HG02588 (cell line): ENCODE data around the gene ARMC6.
A peak's percentile ranks its signal among the peaks of the same experiment; 100 is the strongest.
"Not testable (repeated sequence)": the region's sequence is repeated elsewhere in the genome, so short reads cannot be mapped to it uniquely, and the experiment has no call there.

ENCODE experiments used
- ATAC-seq: cut with Tn5 transposase; IDR thresholded peaks from one replicate; pipeline ENCODE4 v1.9.1; 2021; ENCODE audit warnings: mild to moderate bottlenecking, moderate library complexity; ENCODE audit not compliant: unreplicated experiment

The ARMC6 gene

DNA sequence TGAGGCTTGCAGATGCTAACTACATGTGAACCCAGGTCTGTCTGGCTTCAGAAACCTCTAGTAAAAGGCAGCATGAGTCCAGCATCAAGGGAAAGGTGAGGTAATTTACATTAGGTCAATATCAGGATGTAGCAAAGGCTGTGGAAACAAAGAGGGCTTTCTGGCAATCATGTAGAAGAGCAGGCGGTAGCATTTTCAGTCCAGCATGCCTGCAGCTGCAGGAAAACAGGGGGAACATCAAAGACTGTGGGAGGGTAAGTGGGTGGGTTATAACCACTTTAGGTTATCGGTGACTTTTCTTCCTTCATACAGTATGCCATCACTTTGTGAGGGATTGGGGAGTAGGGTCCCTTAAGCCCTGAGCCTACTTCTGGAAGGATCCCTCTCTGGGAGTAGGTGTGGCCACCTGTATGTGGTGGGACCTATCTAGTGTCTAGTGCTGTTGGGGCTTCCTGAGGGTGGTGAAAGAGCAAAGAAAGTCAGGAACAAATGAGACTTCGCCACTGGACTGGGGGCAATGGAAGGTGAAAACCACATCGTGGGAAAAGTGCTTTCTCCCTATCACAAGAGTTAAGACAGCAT is 10.9 kb upstream of the ARMC6 start:
- no peak for ATAC-seq

DNA sequence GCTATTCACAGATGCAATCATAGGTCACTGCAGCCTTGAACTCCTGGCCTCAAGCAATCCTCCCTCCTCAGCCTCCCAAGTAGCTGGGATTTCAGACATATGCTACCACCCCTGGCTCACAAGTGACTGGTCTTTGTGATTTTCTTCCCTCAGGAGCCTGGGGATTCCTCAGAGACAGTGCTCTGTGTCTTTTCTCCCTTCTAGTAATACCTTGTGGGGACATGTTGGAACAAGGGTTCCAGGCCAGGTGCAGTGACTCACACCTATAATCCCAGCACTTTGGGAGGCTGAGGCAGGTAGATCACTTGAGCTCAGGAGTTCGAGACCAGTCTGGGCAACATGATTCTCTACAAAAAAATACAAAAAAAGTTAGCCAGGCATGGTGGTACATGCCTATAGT is 10.0 kb upstream of the ARMC6 start:
- ATAC-seq: not testable (repeated sequence)

DNA sequence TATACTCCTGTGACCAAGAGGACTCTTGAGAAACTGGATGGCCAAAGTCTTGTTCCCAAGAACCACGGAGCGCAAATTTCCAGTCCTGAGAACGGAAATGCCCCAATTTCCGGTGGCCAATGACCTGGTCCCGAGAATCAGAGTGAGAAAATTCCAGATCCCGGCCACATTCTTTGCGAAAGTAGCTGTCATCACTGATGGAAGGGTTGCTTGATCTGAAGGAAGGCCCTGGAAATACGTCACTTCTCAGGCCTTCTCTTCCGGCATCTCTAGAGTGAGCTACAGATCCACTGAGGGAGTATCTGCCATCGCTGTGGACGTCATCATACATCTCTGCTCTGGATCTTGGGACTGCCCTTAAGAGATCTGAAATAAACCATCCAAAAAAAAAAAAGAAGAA is 7.5 kb upstream of the ARMC6 start:
- no peak for ATAC-seq

DNA sequence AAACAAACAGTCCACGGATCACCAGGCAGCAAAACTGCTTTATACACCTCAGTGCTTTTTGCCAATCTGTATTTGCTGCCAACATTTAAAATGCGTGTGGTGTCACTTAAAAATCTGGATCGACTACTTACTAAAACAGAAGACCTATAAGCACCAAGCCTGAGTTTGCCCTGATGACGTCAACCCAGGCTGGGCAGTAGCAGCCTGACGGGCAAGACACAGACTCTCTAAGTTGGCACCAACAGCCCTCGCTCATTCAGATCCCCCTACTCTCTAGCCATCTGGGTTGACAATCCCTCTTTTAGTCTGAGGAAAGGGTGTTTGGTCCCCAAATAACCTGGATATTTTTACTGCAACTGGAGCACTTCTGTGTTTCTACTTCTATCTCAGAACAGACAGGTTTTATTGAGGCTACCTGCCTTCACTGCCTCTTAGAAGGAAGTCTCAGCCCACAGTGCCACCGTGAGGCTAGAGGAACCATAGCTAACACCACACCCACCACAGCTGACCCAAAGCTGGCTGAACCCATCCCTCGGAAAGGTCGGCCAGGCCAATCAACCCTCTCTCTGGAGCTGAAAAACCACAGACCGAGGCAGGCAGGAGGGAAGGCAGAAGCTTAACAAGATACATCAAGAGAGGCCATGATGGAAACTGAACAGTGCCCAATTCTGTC is 7.0 kb upstream of the ARMC6 start:
- no peak for ATAC-seq

DNA sequence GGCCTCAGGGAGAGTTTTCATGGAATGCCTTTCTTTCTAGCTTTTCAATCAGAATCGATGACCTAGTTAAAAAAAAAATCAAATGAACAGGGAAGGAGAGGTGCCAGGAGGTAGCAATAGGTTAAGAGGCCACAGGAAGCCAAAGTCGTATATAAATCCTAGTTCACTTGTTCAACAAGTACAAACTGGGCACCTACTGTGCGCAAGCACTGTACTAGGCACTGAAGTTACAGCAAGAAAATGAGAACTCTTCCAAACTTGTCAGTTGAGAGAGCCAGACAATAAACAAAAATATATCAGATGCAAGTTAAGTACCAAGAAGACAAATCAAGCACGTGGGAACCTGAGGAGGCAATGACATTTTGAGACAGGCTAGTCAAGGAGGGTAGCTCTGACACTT is 6.2 kb upstream of the ARMC6 start:
- no peak for ATAC-seq

DNA sequence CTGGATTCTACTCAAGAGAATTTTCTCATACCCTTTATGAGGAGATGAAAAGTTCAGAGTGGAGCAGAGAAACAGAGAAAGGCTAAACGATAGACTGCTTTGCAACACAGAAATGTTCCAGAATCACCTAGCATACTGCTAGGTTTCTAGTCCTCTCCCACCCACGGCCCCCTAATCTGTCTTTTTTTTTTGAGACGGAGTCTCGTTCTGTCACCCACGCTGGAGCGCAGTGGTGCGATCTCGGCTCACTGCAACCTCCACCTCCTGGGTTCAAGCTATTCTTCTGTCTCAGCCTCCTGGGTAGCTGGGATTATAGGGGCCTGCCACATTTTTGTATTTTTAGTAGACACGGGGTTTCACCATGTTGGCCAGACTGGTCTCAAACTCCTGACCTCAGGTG is 4.9 kb upstream of the ARMC6 start:
- no peak for ATAC-seq

DNA sequence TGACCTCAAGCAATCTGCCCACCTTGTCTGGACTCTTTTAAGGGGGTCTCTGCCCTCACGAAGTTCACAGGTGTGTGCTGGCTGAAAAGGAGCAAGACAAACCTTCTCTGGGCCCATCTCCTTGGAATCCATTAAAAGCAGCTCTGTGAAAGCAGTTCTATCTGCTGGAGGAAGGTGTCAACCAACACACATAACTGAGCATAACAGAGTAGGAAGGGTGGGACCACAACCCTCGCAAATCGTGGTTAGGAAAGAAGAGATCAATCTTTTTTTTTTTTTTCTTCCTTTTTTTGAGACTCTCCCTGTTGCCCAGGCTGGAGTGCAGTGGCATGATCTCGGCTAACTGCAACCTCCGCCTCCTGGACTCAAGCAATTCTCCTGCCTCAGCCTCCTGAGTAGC is 1.5 kb upstream of the ARMC6 start:
- ATAC-seq: no peak

DNA sequence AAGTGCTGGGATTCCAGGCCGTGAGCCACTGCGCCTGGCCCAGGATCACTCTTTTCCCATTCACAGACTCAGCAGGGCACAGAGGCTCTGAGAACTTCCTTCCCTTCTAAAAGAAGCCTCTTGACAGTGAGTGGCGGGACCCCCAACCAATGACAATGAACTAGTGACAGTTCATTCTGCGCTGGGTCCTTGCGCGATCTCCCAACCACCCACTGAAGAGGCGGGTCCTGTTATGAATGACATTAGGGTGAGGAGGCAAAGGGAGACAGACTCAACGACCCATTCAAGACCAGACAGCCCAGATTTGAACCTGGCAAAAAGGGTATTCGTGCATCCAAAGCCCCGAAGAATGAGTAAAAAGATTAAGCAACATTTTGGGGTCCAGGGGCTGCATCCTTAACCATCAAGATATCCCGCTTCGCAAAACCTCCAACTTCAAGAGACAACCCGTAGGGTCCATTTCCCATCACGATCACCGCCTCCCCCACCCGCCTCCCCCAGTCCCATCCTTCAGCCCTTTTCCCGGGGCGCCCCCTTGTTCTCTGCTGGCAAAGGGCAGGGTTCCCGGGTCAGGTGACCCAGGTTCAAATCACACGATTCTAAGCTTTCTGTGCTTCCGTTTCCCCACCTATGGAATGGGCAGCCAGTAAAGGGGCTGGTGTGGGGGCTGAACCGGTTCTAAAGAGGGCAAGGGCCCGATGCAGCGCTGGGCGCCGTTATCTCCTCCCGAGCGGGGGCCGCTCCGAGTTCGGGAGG is 805 bp upstream of the ARMC6 start:
- peak; percentile 37 for ATAC-seq

DNA sequence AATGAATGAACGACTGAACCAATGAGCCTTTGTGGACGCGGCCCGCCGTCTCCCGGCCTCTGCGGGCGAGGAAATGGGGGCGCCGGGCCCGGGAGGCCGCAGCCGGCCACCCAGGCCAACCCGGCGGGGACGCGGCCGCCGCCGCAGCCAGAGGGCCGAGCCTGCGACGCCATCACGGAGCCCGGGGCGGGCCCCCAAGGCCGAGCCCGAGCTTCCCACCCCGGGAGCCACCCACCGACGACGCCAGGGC is 302 bp upstream of the ARMC6 start:
- ATAC-seq: no peak

DNA sequence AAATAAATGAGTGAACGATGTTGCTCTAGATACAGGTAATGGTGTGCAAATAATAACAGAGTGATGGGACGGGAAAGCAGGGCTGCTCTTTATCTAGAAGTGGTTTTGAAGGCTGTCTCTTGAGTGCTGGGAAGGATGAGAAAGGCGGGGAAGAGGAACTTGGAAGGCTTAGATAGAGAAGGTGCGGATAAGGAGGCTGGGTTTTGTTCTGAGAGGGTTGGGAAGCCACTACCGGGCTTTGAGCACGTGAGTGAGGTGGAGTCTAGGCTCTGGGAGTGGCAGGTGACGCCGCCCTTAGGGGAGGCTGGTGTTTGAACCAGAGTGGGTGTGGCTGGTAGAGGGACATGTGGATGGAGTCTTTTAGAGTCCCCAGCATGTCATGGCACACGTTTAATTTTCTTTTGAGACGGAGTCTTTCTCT is 811 bp downstream of the ARMC6 start:
- no peak for ATAC-seq

DNA sequence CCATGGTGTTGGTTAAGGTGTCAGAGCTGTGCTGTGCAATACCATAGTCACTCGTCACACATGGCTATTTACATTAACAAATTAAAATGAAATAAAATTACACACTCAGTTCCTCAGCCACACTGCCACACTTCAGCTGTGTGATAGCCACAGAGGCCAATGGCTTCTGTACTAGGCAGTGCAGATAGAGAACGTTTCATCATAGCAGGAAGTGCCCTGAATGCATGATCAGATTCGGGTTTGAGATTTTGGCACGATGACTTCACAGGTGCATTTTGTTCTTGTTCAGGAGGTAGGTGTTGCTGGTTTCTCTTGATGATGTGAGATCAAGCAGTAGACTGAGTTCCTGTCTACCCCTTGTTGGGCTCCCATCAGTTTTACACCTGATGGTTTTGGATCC is 6.5 kb downstream of the ARMC6 start:
- ATAC-seq: no peak

DNA sequence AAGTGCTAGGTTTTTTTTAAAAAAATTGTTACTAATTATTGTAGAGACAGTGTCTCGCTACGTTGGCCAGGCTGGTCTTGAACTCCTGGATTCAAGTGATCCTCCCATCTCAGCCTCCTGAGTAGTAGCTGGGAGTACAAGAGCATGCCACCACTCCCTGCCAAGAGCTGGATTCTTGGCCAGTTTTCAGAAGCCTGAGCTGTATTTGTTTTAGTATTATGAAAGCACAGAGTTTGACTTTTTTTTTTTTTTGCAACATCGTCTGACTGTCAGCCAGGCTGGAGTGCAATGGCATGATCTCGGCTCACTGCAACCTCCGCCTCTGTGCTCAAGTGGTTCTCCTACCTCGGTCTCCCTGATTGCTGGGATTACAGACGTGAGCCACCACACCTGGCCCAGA is 7.0 kb downstream of the ARMC6 start:
- no peak for ATAC-seq

DNA sequence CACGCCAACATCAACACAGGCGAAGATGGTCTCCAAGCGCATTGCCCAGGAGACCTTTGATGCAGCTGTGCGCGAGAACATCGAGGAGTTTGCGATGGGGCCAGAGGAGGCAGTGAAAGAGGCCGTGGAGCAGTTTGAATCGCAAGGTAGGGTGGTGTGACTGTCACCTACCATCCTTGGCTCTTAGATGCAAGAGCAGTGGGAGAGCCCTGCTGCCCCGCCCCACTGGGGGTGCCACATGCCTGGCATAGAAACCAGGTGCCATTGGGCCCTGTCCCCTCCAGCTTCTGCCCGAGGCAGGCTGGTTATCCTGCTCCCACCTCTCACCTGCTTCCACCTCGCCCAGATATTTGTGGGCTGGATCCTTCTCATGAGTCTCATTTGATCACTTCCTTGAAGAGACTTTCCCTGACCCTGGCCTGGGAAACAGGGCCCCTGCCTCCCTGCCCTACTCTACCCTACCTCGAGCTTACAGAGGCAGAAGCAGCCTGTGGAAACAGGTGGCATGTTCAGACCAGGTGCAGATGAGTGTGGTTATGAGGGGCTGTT is 9.4 kb downstream of the ARMC6 start:
- no peak for ATAC-seq

DNA sequence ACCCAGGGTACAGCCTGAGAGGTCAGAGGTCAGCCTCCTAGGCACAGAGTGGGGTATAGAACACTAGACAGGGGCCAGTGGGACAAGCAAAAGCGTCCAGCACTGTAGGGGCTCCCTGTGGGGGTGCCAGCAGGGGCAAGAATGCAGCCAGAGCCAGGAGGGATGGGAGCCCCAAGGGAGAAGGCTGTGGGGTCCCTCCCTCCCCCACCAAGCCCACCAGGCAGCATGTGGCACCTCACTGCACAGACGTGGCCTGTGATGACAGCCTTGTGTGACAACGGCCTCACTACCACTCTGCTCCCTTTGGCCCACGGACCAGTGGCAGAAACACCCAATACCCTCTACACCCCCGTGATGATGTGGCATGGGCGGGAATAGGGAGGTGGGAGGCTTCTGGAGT is 10.1 kb downstream of the ARMC6 start:
- no peak for ATAC-seq

DNA sequence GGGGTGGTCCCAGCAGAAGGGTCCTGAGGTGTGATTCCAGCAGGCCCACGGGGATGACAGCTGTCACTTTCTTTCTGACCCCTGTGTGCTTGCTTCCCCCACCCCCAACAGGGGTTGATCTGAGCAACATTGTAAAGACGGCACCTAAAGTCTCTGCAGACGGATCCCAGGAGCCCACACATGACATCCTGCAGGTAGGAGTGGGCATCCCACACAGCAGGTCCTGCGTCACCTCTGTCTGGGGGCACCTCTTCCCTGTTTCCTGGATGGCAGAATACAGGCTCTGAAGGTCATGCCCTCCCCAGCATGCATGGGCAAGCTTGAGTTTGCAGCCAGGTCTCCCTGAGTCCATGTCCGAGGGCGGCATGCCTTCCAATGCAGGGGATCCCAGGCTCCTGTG is 10.5 kb downstream of the ARMC6 start:
- ATAC-seq: no peak

DNA sequence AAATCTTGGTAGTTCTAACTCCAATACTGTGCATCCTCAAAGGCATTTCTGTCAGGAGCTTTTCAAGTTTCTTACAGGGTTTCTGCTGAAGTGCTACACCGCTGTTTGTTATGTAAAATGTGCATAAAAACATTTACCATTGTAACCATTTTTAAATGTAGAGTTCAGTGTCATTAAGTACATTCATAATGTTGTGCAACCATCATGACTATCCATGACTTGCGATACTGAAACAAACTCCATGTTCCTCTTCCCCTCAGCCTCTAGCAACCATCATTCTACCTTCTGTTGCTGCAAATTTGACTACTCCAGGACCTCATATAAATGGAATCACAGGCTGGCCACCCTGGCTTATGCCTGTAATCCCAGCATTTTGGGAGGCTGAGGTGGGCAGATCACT is 16.0 kb downstream of the ARMC6 start:
- no peak for ATAC-seq

DNA sequence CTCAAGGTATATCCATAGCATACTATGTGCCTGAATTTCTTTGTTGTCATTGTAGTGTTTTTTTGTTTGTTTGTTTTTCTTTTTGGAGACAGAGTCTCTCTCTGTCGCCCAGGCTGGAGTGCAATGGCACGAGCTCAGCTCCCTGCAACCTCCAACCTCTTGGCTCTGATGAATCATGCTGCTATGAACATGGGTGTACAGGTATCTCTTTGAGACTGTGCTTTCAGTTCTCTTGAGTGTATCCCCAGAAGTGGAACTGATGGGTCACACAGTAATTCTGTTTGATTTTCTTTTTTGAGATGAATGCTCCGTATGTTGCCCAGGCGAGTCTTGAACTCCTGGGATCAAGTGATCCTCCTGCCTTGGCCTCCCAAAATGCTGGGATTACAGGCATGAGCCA is 16.7 kb downstream of the ARMC6 start:
- no peak for ATAC-seq

DNA sequence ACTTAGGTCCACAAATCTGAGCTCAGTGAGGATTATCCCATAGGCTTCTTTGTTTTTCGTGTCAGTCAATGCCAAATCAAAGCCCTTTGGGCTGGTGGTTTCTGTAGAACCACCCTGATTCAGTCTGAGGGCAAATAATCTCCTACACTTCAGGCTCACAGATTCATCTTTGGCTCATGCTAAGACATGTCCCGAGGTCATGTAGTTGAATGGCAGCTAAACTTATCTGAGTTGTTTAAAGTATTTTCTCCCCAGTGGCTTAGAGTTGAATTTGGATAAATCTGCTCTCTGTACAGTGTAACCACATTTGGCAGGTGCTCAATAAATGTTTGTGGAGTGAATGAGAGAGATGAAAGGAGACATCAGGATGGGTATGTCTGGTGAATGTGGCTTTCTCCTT is 17.3 kb downstream of the ARMC6 start:
- ATAC-seq: no peak

DNA sequence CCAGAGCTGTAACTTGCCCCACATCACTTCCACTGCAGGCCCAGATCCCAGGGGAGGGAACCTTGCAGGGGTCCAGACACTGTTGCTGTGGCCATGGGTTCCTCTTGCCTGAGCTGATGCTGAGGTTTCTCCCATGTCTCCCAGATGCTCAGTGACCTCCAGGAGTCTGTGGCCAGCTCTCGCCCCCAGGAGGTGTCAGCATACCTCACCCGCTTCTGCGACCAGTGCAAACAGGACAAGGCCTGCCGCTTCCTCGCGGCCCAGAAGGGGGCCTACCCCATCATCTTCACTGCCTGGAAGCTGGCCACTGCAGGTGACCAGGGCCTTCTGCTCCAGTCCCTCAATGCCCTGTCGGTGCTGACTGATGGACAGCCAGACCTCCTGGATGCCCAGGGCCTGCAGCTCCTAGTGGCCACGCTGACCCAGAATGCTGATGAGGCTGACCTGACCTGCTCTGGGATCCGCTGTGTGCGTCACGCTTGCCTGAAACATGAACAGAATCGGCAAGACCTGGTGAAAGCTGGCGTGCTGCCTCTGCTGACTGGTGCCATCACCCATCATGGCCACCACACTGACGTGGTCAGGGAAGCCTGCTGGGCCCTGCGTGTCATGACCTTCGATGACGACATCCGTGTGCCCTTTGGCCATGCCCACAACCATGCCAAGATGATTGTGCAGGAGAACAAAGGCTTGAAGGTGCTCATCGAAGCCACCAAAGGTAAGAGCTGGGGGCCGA is 18.2 kb downstream of the ARMC6 start:
- no peak for ATAC-seq

DNA sequence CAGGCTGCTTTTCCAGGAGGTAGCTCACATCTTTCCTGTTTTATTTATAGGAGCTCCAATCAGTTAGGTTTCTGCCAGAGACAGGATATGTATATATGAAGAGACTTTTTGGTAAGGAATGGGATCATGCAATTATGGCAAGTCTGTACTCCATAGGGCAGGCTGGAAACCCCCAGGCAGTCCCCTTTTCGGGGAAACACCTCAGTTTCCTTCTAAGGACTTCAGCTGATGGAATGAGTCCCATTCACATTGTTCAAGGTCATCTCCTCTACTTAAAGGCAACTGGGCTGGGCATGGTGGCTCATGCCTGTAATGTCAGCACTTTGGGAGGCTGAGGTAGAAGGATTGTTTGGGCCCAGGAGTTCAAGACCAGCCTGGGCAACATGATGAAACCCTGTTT is 19.5 kb downstream of the ARMC6 start:
- no peak for ATAC-seq

DNA sequence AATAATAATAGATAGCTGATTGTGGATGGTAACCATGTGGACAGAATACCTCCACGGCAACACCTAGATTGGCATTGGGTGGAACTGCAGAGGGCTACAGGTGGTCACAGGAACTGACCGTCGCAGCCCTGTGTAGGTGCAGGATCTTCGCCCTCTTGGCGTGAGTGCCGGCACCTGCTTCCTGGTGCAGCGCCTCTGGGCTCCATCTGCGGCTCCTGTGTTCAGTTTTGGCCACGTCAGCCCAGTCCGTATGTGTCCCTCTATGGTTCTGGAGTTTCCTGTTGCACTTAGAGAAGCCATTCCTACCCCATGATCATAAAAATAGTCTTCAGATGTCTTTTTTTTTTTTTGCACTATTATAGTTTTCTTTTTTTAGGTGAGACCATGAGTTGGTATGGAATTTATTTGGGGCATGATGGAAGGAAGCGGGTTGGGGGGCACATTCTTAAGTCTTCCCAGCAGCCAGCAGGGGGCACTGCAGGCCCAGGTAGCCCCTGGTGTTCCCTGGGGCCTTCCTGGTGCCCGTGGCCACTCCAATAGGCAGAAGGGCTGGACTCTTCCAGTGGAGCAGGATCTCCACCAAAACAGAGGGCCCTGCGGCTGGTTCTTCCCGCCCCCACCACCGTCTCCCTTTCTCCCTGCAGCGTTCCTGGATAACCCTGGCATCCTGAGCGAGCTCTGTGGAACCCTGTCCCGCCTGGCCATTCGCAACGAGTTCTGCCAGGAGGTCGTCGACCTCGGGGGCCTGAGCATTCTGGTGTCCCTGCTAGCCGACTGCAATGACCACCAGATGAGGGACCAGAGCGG is 20.3 kb downstream of the ARMC6 start:
- no peak for ATAC-seq
